Putamen (tissue), 1 donor: ENCODE results near the gene CDHR2.

Experiments
- DNase-seq: peaks from one replicate; pipeline ENCODE4 v3.0.0-alpha.2; 2016; ENCODE audit warnings: low spot score

The CDHR2 gene, protein sequence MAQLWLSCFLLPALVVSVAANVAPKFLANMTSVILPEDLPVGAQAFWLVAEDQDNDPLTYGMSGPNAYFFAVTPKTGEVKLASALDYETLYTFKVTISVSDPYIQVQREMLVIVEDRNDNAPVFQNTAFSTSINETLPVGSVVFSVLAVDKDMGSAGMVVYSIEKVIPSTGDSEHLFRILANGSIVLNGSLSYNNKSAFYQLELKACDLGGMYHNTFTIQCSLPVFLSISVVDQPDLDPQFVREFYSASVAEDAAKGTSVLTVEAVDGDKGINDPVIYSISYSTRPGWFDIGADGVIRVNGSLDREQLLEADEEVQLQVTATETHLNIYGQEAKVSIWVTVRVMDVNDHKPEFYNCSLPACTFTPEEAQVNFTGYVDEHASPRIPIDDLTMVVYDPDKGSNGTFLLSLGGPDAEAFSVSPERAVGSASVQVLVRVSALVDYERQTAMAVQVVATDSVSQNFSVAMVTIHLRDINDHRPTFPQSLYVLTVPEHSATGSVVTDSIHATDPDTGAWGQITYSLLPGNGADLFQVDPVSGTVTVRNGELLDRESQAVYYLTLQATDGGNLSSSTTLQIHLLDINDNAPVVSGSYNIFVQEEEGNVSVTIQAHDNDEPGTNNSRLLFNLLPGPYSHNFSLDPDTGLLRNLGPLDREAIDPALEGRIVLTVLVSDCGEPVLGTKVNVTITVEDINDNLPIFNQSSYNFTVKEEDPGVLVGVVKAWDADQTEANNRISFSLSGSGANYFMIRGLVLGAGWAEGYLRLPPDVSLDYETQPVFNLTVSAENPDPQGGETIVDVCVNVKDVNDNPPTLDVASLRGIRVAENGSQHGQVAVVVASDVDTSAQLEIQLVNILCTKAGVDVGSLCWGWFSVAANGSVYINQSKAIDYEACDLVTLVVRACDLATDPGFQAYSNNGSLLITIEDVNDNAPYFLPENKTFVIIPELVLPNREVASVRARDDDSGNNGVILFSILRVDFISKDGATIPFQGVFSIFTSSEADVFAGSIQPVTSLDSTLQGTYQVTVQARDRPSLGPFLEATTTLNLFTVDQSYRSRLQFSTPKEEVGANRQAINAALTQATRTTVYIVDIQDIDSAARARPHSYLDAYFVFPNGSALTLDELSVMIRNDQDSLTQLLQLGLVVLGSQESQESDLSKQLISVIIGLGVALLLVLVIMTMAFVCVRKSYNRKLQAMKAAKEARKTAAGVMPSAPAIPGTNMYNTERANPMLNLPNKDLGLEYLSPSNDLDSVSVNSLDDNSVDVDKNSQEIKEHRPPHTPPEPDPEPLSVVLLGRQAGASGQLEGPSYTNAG (N-terminal part only)

DNA sequence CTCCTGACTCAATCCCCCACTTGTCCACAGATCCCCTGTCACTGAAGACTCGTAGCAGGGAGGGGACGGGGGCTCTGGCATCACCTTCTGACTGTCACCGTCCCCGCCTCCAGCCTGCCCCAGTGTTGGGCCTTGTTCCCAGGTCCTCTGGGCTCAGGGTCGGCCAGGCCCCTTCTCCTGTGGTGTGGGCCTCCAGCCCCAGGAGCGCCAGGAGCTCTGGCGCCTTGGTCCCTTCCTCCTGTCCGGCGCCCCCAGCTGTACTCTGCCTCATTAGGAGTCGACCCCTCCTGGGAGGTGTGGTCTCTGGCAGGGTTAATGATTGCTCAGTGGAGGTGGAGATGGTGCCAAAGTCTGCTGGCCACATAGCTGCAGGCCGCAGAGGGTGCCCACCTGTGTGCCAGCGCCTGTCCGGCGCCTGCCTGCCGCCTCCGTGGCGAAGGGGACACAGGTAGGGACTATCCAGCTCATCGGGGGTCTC is at the start of gene CDHR2:
Gene CDHR2, plus strand, starts transcription at position 376 of the 478 bp plus-strand sequence. CDS start 16,011 bp downstream, outside the sequence.
- no peak for DNase-seq

DNA sequence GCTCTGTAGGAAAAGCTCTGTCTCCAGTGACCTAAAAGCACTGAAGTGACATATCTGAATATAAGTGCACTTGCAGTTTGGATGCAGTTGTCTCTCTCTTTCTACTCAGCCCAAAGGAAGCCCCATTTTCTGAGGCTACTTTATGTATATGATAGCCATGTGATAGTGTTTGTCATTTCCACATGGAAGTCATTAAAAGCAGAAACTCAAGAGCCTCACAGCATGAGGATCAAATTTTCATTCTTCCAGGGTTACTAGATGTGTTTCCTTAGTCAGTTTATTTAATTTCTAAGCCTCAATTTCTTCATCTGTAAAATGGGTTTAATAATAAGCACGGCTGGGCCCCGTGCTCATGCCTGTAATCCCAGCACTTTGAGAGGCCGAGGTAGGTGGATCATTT is 48.6 kb upstream of the CDHR2 start:
- DNase-seq: no peak

DNA sequence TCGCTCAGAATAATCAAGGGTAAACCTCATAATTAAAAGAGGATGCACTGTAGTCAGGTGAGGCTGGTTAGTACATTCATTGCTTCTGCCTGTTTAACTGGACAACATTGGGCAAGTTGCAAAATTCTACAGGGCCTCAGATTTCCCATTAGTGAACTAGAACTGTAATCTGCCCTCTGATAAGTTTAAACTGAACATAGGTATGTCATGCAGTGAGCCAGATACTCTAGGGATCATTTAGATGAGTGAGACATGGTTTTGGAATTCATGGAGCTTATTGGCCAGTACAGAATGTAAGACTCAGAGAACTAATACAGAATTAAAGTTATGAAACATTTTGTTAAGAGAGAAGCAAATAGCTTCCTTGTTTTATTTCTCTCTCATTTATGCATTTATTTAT is 47.8 kb upstream of the CDHR2 start:
- DNase-seq: no peak

DNA sequence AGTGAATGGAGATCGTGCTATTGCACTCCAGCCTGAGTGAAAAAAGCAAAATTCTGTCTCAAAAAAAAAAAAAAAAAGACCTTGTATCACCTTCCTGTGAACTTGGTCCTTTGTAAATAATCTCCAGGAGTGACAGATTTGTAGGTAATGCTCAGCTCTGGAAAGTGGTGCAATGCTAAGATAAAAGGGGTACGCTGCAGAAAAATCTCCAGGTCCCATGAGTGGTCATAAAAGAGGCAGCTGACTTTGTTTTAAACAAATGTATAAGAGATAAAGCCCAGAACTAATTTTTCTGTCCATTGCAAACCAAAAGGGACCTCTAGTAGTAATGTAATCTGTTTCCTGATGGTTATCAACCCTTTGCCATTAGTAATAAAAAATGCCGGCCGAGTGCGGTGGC is 45.6 kb upstream of the CDHR2 start:
- no peak for DNase-seq

DNA sequence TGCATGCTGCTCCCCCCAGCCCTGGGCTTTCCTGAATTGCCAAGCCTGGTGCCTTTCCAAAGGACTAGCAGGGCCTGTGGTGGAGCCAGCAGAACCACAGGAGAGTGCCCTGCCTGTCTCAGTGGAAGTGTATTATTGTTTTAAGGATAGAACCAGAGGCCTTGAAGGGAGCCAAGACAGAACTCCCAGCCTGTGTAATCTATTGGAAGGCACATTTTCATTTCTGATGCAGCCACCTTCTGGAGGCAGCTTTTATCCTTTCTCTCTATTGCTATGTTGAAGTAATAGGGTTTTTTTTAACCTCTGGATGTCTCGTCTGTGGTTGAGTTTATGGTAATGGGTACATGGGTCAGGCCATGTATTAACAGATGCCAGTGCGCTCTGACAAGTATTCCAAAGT is 41.2 kb upstream of the CDHR2 start:
- no peak for DNase-seq

DNA sequence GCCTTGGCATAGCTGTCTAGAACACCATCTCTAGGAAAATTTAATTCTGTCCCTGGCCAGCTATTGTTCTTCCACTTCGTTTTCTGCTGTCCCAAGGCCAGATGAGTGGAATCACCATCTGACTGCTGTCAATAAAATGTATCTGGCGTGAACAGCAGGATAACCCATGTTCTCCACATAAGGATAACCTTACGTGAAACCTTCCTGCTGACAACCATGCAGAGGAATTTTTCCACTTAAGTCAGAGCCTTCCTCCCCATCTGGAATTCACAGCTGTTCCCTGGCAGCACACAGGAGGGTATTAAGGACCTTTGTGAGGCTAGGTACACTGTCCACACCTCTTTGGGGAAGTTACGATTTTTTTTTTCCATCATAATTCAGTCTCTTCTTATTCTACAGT is 40.5 kb upstream of the CDHR2 start:
- DNase-seq: no peak

DNA sequence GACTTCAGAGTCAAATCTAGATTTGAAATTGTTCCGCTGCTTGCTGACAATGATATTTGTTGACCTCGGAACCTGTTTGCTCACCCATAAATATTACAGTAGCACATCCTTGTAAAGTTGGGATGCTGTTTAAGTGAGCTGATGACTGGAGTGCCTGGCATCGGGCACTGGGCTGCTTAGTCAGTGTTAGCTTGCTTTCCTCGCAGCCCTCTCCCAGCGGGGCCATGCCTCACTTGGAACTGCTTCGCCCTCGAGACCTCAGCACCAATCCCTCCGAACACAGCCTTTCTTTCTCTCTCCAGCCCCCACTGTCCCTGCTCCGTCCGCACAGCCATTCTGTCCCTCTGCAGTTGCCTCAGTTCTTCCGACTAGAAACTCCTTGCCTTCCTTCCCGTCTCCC is 35.4 kb upstream of the CDHR2 start:
- no peak for DNase-seq

DNA sequence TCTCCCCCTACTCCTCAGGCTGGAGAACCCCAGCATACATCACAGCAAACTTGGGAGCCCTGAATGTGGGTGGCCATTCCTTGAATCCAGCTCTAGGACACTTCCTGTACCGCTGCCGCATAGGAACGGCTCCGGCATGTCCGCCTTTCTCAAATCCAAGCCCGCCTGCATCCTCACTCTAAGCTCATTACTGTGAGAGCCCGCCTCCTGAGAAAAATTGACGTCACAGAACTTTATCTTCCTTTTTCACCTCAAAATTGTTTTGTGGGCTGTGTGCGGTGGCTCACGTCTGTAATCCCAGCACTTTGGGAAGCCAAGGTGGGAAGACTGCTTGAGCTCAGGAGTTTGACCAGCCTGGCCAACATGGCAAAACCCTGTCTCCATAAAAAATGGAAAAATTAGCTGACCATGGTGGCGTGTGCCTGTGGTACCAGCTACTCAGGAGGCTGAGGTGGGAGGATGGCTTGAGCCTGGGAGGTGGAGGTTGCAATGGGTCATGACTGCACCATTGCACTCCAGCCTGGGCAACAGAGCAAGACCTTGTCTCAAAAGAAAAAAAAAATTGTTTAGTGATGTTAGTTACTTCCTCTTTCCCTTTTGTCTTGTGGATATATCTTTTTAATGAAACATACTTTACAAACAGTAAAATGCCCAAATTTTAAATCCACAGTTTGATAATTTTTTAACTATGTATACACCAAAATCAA is 34.7 kb upstream of the CDHR2 start:
- DNase-seq: no peak

DNA sequence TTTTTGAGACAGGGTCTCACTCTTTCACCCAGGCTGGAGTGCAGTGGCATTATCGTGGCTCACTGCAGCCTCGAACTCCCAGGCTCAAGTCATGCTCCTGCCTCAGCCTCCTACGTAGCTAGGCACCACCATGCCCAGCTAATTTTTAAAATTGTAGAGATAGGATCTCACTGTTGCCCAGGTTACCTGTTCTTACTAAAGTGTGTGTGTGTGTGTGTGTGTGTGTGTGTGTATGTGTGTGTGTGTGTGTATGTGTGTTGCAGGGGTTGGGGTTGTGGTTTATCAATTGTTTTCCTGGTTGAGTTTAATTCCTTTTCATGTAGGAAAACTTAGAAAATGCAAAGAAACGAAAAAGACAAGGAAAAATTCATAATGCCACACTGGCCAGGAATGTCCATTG is 33.7 kb upstream of the CDHR2 start:
- no peak for DNase-seq

DNA sequence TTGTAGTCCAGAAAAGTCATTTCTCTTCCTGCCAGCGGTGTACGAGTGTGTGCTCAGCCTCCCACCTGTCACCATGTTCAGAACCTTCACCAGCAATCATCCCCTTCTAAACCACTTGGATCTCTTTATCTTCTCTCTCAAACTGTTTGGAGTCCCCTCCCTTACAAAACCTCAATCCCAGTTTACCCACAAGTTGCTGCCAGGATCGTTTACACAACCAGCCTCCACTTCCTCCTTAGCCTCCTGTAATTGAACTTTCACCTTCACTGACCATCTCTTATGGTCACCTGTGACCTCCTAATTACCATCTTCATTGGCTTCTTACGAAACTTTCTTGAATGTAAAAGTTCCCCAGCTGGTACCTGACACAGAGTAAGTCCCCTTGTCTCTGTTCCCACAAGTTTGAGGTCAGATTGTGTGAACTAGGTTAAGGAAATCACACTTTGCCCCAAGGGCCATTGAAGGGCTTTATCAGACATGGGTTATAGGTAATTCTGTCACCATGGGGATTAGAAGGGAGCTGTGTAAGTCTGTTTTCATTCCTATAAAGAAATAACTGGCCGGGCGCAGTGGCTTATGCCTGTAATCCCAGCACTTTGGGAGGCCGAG is 32.0 kb upstream of the CDHR2 start:
- no peak for DNase-seq

DNA sequence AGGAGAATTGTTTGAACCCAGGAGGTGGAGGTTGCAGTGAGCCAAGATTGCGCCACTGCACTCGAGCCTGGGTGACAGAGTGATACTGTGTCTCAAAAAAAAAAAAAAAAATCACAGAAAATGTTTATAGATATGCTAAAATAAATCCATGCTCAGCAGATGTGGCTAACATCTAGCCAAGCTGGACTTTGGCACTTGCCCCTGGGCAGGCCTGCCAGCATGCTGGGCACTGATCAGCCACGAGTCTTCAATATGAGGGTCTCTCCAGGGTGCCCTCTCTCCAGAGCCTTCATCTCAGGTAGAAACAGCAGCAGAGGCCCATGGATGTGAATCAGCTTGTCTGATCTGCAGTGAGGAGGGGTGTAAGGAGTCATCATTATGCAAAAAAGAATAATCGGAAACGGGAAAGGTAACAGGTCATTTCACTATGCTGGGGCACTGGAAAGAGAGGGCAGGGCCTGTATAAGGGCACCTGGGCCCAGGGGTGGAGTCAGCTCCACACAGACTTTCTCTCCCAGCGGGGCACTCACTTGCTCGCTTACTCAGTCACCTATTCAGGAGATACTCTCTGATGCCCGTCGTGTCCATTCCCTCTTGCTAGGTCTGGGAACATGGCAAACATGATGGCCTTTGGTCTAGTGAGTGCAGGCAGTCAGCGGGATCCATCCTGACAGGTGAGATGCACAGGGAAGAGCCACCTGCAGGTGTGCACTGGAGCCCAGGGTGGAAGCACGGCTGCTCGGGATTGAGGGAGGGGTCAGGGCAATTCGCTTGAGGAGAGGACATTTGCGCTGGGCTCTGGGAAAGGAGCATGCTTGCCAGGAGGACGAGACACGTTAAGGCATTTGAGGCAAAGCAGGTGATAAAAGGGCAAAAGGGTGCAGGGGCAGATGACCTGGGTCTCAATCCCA is 29.1 kb upstream of the CDHR2 start:
- DNase-seq: no peak

DNA sequence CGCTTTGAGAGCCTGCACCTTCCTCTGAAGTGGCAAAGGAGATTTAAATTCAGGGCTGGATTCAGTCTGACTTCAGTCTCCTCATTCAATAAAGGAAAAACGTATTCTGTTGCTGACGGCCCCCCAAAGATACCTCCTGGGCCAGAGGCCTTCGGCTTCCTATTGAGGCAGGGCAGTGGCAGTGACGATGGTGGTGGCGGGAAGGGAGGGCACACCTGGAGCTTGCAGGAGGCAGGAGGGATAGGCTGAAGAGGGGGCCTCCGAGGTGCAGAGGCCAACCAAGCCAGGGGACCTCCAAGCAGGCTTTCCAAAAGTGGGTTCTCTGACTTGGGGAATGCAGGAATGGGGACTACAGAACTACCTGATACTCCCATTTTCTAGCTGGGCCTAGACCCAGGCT is 27.9 kb upstream of the CDHR2 start:
- DNase-seq: no peak

DNA sequence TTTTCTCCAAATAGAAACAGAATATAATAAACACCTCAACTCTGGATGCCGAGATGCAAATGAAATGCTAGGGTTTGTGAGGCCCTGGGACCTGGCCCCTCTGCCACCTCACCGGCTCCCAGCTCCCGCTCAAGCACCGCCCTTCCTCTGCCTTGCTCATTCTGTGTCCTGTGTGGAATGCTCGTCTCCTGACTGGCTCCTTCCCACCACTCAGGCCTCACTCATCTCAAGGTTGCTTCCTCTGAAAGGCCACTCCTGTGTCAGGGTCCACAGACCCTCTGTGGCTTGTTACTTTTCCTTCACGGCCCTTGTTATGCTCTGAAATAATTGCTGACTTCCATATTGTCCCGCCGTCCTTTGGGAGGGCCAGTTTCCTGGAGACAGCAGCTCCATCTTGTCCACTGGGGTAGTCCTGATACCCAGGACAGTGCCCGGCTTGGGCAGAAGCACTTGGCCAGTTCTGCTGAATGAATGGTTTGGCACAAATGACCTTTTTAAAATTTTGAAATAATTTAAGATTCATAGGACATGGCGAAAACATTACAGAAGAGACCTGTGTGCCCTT is 27.4 kb upstream of the CDHR2 start:
- DNase-seq: no peak

DNA sequence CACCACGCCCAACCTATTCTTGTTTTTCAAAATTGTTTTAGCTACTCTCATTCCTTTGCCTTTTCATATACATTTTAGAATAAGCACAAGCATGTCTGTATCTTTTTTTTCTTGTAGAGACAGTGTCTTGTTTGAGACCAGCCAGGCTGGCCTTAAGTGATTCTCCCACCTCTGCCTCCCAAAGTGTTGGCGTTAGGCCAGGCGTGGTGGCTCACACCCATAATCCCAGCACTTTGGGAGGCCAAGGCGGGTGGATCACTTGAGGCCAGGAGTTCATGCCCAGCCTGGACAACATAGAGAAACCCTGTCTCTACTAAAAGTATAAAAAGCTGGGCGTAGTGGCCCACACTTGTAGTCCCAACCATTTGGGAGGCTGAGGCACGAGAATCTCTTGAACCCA is 25.0 kb upstream of the CDHR2 start:
- no peak for DNase-seq

DNA sequence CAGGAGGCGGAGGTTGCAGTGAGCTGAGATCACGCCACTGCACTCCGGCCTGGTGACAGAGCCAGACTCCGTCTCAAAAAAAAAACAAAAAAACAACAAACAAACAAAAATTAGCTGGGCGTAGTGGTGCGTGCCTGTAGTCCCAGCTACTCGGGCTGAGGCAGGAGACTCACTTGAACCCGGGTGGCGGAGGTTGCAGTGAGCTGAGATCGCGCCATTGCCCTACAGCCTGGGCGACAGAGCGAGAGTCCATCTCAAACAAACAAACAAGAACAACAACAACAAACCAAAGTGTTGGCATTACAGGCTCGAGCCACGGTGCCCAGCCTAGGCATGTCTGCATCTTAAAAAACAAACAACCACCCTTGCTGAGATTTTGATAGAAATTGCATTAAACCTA is 24.2 kb upstream of the CDHR2 start:
- no peak for DNase-seq

DNA sequence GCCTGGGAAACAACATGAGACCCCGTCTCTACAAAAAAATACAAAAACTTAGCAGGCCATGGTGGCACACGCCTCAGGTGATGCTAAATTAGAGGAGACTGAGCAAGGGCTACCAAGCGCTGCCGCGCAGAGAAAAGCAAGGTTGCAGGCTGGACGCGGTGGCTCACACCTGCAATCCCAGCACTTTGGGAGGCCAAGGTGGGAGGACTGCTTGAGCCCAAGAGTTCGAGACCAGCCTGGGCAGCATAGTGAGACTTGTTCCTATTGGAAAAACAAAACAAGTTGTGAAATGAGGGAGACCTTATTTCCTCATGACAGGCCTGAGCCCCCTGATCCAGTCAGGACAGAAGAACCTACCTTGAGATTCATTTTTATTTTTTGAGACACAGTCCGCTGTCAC is 23.5 kb upstream of the CDHR2 start:
- no peak for DNase-seq

DNA sequence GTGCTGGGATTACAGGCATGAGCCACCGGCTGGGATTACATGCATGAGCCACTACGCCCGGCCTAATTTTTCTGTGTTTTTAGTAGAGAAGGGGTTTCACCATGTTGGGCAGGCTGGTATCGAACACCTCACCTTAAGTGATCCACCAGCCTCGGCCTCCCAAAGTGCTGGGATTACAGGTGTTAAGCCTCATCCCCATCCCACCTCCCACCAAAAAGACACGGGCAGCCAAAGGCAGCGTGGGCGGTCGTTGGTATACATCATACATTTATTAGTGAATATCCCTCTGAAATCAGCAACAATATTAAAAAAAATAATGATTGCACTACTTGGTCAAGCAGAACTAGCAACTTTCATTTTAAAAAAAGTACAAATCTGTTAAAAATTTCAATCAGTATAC is 22.7 kb upstream of the CDHR2 start:
- no peak for DNase-seq

DNA sequence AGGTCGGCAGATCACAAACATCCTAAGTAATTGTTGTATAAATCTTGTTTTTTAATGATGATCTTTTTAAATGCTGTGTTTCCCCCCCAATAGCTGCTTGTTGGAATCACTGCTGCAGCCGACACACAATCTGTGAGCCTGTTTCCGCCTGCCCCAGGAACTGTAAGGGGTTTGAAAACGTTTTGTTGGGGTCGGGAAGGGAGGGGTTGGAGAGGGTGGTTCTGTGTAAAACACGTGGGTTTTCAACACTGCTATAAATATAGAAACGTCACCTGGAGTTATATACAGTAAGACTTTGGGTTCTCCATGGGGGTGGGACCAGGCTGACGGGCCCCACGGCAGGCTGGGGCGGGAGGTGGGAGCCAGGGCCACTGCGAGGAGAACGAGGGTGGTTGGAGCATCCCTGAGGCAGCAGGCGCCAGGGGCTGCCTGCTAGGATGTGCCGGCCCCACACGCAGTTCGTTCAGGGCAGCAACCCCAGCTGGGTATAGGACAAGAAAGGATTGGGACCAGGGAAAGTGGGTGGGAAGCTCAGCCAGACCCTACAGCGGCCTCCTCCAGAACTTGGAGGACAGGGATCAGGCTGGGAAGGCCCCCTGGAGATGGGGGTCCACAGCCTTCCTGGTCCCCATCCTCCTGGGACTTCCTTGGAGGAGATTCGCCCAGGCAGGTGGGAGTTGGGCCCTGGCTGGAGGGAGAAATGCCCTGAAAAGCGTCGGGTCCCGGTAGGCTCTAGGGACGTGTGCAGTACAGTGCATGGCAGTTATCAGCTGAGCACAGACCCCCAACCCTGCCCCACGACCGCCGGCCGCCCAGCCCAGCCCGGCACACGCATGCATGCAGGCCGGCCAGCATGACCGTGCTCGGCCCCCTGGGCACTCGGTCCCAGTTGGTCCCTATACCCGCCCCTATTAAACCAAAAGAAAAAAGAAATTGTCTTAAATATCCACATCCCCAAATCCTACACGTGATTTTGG is 21.6 kb upstream of the CDHR2 start:
- DNase-seq: no peak

DNA sequence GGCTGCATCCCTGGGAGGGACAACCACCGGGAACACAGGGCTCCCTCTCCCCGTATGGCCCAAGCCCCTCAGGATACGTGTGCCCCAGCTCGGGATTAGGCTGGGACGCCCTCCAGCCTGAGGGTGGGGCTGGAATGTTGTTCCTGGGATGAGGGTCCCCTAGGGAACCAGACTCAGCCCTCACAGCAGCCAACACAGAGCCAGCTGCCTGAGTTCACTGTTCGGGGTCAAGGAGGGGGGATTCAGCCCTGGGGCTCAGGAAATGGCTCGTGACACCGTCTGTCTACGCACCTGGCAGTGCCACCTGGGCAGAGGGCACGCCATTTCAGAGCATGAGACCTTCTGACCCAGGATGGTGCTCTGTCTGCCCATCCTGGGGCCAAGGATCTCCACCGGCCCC is 20.8 kb upstream of the CDHR2 start:
- DNase-seq: no peak
